Hepatocyte (in vitro differentiated cells): ENCODE measurements around the gene KIF3A. TPM values are rescaled to one million over a fixed set of nuclear protein-coding genes. Genes with fewer than 3 reads are reported as not detected.

Experiments
- DNase-seq: peaks from one replicate; pipeline ENCODE4 v3.0.0-alpha.2; 2016; ENCODE audit warnings: low spot score
- H2AFZ ChIP-seq: fragments of 200-600 bp; sonication (generic); 2 replicates; pipeline ENCODE4 v1.6.0; 2016; ENCODE audit warnings: antibody characterized with exemption, mild to moderate bottlenecking
- H3K27ac ChIP-seq: fragments of 200-600 bp; sonication (generic); 2 replicates; pipeline ENCODE4 v1.5.1; 2016; ENCODE audit warnings: mild to moderate bottlenecking
- H3K27me3 ChIP-seq: fragments of 200-600 bp; sonication (generic); 2 replicates; pipeline ENCODE4 v1.6.1; 2016
- H3K36me3 ChIP-seq: fragments of 200-600 bp; sonication (generic); replicated peaks from 2 replicates; pipeline ENCODE4 v1.5.1; 2016; ENCODE audit warnings: low read depth; ENCODE audit not compliant: insufficient read depth
- H3K4me1 ChIP-seq: fragments of 200-600 bp; sonication (generic); 2 replicates; pipeline ENCODE4 v1.5.1; 2016; ENCODE audit warnings: mild to moderate bottlenecking, moderate library complexity; ENCODE audit not compliant: insufficient read depth
- H3K4me2 ChIP-seq: fragments of 200-600 bp; sonication (generic); 2 replicates; pipeline ENCODE4 v1.6.0; 2016
- H3K4me3 ChIP-seq: fragments of 200-600 bp; sonication (generic); 2 replicates; pipeline ENCODE4 v1.5.1; 2016; ENCODE audit warnings: mild to moderate bottlenecking
- H3K79me2 ChIP-seq: fragments of 200-600 bp; sonication (generic); 2 replicates; pipeline ENCODE4 v1.6.0; 2017; ENCODE audit warnings: mild to moderate bottlenecking
- H3K9me2 ChIP-seq: fragments of 200-600 bp; sonication (generic); replicated peaks from 2 replicates; pipeline ENCODE4 v1.6.0; 2017; ENCODE audit warnings: mild to moderate bottlenecking; ENCODE audit not compliant: insufficient read depth
- H3K9me3 ChIP-seq: fragments of 200-600 bp; sonication (generic); 2 replicates; pipeline ENCODE4 v1.5.1; 2016; ENCODE audit warnings: low read depth, mild to moderate bottlenecking
- H4K20me1 ChIP-seq: fragments of 200-600 bp; sonication (generic); 2 replicates; pipeline ENCODE4 v1.6.0; 2016; ENCODE audit warnings: mild to moderate bottlenecking; ENCODE audit not compliant: insufficient read depth, poor library complexity, severe bottlenecking
- EZH2 ChIP-seq: fragments of 200-600 bp; sonication (generic); IDR thresholded peaks from 2 replicates; pipeline ENCODE4 v1.6.1; 2016; ENCODE audit warnings: antibody characterized with exemption, mild to moderate bottlenecking, borderline replicate concordance
- EZH2phosphoT487 ChIP-seq: fragments of 200-600 bp; sonication (generic); IDR thresholded peaks from one replicate; pipeline ENCODE4 v1.6.1; 2018; ENCODE audit warnings: antibody characterized with exemption, mild to moderate bottlenecking, low read depth, moderate library complexity; ENCODE audit not compliant: unreplicated experiment, severe bottlenecking
- WGBS: methylation state at CpG from one replicate; pipeline ENCODE4 v1.1.6; 2016; ENCODE audit warnings: low lambda C conversion rate; ENCODE audit errors: missing lambda C conversion rate; 5-methylcytosine and 5-hydroxymethylcytosine counted together
- polyA plus RNA-seq: library from polyadenylated mRNA; unstranded; fragments of >200 nt; fragmentation: Nextera tagmentation; extraction: Ambion mirVana; gene quantifications from 2 replicates; pipeline ENCODE4 v1.2.1, GENCODE V29; 2016
- total RNA-seq: library from RNA; depleted of rRNA; stranded (reverse); fragments of >200 nt; gene quantifications from 2 replicates; pipeline ENCODE4 v1.2.3, GENCODE V29; 2014
- TF ChIP-seq, protein P1 (sequence below): fragments of 200-600 bp; sonication (generic); IDR thresholded peaks from 2 replicates; pipeline ENCODE4 v1.5.1; 2016; ENCODE audit warnings: antibody characterized with exemption, mild to moderate bottlenecking; ENCODE audit not compliant: poor library complexity

KIF3A gene
- total and polyA plus RNA-seq, 2 experiments from 2014 or later, result 9.2 to 12.6 TPM

DNA sequence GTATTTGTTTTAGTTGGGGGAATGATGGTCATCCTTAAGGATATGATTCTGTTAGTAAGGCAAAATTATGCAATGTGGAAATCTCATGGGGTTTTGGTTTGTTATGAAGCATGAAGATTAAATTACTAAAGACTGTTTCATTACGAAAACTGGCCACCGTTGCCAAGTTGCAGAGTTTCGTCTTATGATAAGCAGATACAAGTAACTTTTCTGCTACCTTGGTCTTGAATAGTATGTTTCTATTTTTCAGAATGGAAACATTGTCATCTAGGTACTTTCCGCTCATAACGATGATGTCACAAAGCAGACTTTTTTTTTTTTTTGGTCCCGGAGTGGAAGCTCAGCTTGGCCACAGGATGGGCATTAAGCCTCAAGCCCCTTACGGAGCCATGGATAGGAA is 14.1 kb upstream of the KIF3A start:
- DNase-seq, result no peak
- Histone ChIP-seq H3K4me3 (no peak overlapping the region), H3K79me2 (no peaks in the 10 kb centered on the region), H3K4me2 (no peak overlapping the region), H3K9me3 (no peaks in the 10 kb centered on the region), H3K27ac (no peak overlapping the region), H3K9me2 (no peaks in the 10 kb centered on the region), H2AFZ (no peak overlapping the region), H3K36me3 (no peaks in the 10 kb centered on the region), H3K4me1 (peaks cover 4% of the 10 kb centered on the region), H3K27me3 (peaks cover 16% of the 10 kb centered on the region), H4K20me1 (no peaks in the 10 kb centered on the region)
- WGBS, result 93% methylated on average over 7 of the region's 7 CpGs
- TF ChIP-seq EZH2 (no peak), EZH2phosphoT487 (no peak)
- TF ChIP-seq, protein P1, sequence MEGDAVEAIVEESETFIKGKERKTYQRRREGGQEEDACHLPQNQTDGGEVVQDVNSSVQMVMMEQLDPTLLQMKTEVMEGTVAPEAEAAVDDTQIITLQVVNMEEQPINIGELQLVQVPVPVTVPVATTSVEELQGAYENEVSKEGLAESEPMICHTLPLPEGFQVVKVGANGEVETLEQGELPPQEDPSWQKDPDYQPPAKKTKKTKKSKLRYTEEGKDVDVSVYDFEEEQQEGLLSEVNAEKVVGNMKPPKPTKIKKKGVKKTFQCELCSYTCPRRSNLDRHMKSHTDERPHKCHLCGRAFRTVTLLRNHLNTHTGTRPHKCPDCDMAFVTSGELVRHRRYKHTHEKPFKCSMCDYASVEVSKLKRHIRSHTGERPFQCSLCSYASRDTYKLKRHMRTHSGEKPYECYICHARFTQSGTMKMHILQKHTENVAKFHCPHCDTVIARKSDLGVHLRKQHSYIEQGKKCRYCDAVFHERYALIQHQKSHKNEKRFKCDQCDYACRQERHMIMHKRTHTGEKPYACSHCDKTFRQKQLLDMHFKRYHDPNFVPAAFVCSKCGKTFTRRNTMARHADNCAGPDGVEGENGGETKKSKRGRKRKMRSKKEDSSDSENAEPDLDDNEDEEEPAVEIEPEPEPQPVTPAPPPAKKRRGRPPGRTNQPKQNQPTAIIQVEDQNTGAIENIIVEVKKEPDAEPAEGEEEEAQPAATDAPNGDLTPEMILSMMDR, result no peak

DNA sequence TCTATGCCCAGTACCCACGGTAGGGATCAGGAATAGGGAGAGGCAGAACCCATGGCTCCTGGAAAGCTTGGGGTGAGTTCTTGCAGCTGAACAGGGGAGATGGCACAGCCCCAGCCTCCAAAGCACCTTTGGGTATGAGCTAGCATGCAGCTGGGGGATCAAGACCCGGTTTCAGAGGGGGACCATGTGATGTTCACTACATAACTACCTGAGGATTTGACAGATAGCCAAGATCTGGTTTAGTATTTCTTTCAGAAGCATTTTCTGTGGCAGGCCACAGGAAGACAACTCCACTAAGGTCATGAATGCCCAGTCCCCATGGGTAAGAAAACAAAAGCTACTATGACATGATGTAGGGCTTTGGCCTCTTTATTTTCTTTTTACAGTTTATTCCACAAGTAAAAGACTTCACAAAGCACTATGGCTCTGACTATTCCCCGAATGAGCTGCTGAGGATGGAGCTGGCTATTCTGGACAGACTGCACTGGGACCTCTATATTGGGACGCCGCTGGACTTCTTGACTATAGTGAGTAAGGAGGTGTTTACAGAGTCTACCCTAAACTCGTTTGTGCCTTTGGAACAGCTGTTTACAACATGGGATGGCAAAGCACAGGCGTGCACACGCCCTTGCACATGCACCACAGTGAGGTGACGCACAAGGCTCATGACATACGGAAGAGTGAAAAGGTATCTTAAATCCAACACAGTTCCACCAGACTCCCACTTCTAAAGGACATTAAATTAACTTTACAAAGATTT is 13.3 kb upstream of the KIF3A start:
- H3K9me2 ChIP-seq, result no peaks in the 10 kb centered on the region
- DNase-seq, result no peak

DNA sequence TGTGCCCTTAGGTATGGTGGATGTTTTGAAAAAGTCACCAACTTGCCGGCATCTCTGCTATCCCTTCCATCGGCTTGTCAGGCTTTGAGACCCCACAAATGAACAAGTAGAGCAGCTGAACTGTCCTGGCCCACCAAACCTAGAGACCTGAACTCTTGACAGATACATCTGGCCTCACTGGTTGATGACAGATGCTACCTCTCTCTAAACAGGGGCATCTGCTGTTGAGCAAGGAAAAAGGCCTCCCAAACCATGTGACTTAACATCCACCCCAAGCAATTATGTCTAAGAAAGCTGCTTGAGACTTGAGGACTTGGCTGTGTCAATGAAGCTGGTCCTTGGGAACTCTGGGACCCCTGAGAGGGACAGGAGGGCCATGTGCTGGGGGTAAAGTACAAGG is 12.2 kb upstream of the KIF3A start:
- no peak overlapping the region for H3K4me2 ChIP-seq
- H3K4me3 ChIP-seq, result no peak overlapping the region
- H3K27ac ChIP-seq, result no peak overlapping the region
- H3K27me3 ChIP-seq, result peaks cover 32% of the 10 kb centered on the region
- 95% methylated on average over 2 of the region's 2 CpGs for WGBS
- no peaks in the 10 kb centered on the region for H3K9me3 ChIP-seq
- H3K9me2 ChIP-seq, result no peaks in the 10 kb centered on the region
- no peaks in the 10 kb centered on the region for H3K36me3 ChIP-seq
- no peaks in the 10 kb centered on the region for H3K79me2 ChIP-seq
- TF ChIP-seq EZH2phosphoT487 (no peak), EZH2 (no peak)
- TF ChIP-seq, protein P1, result no peak
- DNase-seq, result no peak
- H3K4me1 ChIP-seq, result peaks cover 4% of the 10 kb centered on the region
- H2AFZ ChIP-seq, result no peak overlapping the region
- no peaks in the 10 kb centered on the region for H4K20me1 ChIP-seq

More for the DNA sequence above, 13.3 kb upstream of the KIF3A start:
- Histone ChIP-seq H3K27me3 (peaks cover 23% of the 10 kb centered on the region), H3K79me2 (no peaks in the 10 kb centered on the region), H3K36me3 (no peaks in the 10 kb centered on the region), H3K4me2 (no peak overlapping the region), H3K4me3 (no peak overlapping the region), H4K20me1 (no peaks in the 10 kb centered on the region), H2AFZ (no peak overlapping the region), H3K4me1 (peaks cover 4% of the 10 kb centered on the region), H3K27ac (no peak overlapping the region), H3K9me3 (no peaks in the 10 kb centered on the region)
- TF ChIP-seq EZH2phosphoT487 (no peak), EZH2 (no peak)
- TF ChIP-seq, protein P1, result no peak
- 85% methylated on average over 10 of the region's 10 CpGs for WGBS
